Activated CD4-positive, CD25-positive, alpha-beta regulatory T cell treated with anti-CD3 and anti-CD28 coated beads, Interleukin-2, amount 50 U/mL, for 72 hours (primary cell): ENCODE data around the gene PRTN3.

Source experiments
- DNase-seq: peaks from one replicate; pipeline ENCODE4 v3.0.0; 2021

Gene PRTN3, protein sequence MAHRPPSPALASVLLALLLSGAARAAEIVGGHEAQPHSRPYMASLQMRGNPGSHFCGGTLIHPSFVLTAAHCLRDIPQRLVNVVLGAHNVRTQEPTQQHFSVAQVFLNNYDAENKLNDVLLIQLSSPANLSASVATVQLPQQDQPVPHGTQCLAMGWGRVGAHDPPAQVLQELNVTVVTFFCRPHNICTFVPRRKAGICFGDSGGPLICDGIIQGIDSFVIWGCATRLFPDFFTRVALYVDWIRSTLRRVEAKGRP

DNA sequence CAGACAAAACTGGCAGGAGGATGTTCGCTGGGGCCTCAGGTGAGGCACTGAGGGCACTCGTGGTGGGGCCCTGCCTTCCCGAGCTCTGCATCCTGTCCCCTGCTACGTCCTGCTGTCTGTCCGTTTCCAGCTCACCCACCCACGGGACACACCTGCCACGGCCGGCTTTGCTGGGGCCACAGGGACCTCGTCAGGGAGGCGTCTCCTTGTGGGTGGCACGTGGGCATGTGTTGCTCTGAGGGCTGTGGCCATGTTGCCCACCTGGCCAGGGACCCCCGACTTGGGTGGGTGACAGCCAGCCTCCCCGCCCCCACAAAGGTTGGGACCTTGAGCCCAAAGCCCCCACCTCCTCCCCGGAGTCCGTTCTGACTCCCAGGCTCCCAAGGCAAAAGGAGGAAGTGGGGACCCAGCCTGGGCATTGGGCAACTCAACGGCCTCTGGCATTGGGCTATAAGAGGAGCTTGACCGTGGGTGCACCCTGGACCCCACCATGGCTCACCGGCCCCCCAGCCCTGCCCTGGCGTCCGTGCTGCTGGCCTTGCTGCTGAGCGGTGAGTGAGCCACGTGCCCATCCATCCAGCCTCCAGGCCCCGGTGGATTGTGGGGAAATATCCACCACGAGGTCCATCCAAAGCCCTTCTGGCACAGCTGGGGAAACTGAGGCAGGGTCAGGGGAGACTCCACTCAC lies at the start of gene PRTN3:
Gene PRTN3 (plus strand): TSS at position 481 of the 688 bp plus-strand sequence. CDS start 10 bp downstream, at position 491.
- DNase-seq: no peak

DNA sequence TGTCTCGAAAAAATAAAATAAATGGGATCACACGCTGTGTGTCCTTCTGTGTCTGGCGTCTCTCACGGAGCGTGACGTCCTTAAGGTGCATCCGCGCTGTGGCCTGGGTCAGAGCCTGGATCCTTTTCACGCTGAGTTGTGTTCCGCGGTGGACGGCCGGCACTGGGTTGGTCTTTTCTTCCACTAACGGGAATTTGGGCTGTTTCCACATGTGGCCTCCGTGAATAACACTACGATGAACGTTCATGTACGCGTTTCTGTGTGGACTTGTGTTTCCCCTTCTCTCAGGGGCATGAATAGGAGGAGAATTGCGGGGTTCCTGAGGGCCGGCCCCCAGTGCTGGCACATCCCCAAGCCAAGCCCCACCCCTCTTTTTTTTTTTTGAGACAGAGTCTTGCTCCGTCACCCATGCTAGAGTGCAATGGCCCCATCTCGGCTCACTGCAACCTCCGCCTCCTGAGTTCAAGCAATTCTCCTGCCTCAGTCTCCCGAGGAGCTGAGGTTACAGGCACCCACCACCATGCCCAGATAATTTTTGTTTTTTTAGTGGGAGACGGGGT lies 49.7 kb upstream of the PRTN3 start:
- no peak for DNase-seq

DNA sequence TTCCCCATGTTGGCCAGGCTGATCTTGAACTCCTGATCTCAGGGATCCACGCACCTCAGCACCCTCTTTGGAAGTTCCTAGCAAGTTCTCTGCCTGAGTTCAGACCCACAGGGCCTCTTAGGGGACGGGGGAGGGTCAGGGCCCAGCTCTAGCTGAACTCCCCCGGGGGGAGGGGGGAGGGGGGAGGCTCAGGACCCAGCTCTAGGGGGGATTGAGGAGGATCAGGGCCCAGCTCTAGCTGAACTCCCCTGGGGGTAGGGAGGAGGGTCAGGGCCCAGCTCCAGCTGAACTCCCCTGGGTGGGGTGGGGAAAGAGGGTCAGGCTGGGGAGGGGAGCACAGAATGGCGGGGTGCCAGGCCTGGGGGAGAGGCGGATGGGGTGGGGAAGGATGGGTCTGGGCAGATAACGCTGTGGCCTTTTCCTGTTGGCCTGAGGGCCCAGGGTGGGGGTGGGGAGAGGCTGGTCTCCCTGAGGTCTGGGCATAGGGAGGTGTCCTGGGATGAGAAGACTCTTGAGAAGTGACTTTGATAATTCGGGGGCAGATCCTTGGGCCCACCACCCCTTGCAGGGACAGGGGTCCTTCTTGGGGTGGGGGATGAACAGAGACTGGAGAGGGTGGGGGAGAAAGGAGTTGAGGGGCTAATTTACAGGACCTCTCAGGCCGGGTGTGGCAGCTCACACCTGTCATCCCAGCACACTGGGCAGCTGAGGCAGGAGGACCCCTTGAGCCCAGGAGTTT lies 49.1 kb upstream of the PRTN3 start:
- no peak for DNase-seq

DNA sequence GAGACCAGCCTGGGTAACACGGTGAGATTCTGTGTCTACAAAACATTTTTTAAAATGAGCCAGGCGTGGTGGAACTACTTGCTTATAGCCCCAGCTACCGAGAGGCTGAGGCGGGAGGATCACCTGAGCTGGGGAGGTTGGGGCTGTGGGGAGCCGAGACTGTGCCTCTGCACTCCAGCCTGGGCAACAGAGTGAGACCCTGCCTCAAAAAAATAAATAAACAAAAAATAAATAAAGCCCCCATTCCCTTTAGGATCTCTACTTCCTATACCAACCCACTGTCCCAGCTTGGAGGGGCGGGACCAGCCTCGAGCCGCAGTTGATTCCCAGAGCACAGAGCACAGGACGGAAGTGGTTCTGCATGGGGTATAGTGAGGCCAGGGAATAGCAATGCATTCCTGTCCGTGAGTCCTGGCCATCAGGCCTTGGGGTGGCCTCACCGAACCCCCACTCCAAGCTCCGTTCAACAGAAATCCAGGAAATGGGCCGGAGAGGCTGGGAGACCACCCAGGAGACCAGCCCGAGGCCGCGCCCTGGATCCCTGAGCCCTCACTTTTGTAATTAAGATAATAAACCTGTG lies 48.4 kb upstream of the PRTN3 start:
- DNase-seq: no peak

DNA sequence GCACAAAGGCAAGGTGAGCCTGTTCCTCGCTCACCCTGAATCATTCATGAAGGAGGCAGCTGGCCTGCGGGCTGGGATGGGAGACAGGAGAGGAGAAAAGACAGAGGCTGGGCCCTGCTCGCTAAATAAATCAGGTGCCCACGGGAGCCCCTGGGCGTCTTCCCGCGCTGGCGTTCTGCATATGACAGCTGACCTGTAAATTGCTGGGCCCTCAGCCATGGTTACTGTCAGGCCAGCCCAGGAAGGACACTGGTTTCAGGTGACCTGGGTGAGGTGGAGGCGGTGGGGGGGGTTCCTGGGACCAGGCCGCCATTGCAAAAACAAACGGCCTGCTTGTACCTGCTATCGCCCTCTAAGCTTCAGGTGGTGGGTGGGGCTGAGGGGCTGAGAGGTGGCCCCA lies 47.0 kb upstream of the PRTN3 start:
- DNase-seq: no peak

DNA sequence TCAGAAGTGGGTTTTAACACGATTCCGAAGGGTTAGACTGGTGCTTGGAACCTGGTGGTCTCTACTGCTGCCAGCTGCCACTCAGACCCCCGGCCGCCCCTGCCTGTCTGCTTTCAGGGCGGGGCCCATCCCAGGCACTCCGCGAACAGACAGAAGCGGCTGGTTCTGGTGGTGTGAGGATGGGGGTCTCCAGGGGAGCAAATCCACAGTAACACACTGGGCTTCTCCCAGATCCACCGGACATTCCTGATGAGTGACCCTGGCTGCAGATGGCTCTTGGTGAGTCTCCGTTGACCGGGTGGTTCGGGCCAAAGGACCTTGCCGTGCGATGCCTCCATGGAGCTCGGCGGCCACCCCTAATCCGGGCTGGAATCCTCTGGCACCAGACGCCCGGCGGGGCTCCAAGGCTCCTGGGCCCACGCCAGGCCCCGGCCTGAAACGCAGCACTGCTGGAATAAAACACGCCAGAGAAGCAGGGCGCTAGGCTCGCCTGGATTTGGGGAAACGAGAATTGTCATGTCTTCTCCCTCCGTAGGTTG lies 45.7 kb upstream of the PRTN3 start:
- DNase-seq: no peak

DNA sequence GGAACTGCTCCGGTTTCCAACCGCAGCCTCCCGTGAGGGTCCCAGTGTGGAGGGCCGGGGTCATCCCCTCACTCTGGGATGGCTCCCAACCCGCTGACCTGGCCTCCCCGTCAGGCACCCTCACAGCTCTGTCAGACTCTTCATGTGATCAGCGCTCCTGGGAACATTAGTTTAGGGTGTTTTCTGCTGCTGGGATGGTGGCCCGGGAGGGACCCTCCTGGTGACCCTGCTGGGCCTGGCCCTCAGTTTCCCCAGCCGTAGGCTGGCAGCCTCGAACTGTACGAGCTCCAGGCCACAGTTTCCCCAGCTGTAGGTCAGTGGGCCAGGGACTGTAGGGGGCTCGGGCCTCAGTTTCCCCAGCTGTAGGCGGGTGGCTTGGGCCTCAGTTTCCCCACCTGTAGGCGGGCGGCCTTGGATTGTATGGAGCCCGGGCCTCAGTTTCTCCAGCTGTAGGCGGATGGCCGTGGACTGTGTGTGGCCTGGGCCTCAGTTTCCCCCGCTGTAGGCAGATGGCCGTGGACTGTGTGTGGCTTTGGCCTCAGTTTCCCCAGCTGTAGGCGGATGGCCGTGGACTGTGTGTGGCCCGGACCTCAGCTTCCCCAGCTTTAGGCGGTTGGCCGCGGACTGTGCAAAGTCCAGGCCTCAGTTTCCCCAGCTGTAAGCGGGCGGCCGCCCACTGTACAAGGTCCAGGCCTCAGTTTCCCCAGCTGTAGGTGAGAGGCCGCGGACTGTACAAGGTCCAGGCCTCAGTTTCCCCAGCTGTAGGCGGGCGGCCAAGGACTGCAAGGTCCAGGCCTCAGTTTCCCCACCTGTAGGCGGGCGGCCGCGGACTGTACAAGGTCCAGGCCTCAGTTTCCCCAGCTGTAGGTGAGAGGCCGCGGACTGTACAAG lies 44.9 kb upstream of the PRTN3 start:
- no peak for DNase-seq

DNA sequence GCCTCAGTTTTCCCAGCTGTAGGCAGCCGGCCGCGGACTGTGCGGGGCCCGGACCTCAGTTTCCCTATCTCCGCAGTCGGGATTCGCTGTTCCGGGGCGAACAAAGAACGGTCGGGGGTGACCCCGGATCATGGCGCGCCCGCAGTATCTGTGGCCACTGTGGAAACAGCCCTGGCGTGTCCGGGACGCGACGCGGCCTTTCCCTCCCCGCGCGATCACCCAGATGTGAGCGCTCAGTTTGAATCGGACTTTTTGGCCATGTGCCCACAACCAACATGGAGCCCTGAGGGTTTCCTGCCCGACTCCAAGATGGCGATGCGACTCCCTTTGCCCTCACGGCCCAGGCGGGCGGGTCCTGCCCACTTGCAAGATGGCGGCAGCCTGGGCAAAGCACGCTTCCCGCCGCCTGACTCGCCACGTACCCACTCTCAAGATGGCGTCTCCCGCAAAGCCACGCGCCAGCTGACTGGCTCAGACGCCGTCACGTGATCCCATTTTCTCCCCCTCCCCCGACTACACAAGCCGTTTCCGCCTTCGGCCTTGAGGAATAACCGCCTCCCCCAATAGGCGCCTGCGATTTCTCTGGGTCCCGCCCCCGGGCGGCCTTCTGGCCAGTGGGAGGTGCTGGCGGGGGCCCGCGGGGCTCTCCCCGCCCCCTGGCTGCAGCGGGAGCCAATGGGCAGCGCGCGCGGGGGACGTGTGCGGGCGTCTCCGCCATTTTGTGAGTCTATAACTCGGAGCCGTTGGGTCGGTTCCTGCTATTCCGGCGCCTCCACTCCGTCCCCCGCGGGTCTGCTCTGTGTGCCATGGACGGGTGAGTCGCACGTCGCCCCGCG lies 43.9 kb upstream of the PRTN3 start, which contains the start of gene PTBP1:
Gene PTBP1 (plus strand): TSS at position 761 of the 836 bp plus-strand sequence. CDS start 46 bp downstream, at position 807.
- DNase-seq: peak; percentile 98

DNA sequence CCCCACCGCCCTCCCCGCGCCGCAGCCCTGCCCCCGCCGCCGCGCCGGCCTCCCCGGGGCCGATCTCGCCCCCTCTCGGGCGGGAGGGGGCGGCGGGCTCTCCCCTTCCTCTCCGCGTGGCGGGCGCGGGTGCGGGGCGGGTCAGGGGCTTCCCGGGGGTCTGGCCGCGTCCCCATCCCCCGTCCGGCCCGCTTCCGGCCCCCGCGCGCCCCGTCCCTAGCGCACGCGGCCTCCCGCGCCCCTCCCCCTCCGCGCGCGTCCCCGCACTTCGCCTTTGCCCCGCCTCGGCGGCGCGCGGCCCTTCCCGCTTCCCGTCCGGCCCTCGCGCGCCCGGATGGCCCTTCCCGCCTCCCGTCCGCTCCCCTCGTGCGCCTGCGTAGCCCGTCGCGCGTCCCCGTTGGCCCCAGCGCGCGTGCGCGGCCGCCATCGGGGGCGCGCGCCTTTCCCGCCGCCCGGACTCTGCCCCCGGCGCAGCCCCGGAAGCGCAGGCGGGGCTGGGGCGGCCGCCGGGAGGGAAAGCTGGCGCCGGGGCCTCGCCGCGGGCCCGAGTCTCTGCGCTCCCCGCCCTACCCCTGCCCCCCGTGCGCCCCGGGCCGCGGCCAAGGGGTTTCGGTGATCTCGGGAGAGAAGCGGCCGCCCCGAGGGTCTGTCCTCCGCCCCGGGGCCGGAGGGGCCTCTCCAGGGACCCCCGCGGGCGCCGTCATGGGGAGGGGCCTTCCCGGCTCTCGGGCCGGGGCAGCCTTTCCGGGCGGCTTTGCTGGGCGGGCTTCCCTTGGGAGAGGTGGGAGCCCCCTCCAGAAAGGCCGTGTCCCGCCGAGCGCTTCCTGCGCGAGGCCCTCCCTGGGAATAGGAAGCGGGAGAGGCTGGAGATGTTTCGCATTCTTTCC lies 43.0 kb upstream of the PRTN3 start:
- peak; percentile 93 for DNase-seq

DNA sequence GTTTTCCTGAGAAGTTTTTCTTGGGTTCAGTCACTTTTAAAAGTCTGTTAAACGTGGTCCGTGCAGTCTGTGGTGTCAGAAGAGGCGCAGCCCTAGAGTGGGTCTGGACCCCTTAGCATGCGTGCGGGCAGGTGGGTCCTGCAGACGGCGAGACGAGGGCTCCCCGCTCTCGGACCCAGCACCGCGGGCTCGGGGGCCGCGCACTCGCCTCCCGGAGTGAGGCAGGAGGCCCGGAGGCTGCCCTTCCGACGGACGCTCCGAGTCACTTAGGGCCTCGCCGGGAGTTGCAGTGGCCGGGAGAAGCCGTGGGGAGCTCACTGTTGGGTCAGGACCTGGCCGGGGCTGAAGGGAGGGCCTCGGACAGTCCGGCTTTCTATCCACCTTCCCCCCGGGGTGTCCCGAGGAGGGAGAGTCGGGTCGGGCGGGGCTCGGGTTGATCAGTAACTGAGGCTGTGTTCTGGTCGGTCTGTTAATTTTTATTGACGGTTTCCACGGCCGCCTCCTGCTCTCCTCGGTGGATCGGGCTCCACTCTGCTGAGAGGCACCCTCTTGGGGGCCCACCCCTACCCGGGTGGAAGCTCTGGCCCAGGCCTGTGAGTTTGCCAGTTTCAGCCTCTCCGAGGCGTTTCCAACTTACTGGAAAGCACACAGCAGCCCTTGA lies 42.3 kb upstream of the PRTN3 start:
- no peak for DNase-seq

DNA sequence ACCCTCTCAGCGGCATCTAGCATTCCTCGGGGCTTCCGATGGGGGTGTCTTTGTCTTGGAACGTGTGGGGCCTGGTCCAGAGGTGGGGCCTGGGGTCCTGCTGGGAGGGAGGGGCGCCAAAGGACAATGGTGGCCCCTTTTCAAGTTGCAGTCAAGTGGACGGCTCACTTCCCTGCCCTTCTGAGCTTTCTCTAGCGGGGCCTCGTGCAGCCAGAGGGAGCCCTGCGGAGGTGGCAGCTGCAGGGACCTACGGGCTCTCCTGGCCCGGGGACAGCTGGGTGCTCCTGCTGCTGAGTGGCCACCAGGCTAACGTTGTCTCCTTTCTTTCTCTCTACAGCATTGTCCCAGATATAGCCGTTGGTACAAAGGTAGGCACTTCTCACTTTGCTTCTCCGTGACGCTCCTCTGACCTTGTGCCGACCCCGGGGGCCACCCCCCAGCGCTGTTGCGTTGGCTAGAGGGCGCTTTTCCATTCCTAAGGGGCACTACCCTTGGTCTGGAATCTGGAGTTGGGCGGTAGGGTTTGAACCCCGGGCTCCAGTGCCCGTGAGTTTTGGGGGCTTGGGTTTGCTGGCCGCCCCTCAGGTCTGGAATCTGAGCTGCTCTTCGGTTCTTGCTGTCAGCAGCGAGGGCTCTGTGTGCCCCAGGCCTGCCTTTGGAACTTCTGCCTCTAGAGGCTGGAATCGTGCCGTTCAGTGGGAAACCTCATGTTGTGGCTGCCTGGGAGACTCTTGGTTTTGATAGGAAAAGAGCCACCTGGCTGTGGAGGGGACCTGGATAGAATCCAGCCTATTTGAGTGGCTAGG lies 41.5 kb upstream of the PRTN3 start:
- DNase-seq: no peak

DNA sequence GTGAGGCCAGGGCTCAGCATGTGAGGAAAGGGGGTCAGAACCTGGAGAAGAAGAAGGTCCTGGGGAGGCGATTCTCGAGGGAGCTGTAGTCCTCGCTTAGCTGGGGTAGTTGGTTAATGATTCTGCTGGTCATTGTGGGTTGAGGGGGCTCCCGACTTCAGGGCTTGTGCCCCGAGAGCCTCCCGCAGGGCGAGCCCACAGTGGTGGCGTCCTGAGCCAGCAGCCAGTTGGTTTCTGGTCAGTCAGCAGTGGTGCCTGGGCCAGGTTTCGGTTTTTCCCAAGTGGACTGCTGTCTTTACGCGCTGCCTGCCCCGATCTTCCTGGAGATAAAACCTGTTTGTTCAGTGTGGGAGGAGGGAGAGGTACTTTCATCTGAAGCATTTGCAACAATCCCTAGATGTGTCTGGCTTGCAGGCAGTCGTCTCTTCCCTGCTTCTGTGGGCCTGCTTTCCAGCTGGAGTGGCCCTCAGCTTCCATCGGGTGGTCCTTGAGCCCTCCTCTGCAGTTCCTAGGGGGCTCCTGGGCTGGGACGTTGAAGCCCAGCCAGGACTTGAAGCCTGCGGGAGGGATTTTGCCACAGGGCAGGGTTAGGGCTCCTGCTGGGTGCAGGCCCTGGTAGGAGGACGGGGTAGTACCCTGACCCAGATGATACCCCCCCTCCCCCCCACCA lies 40.3 kb upstream of the PRTN3 start:
- DNase-seq: no peak

DNA sequence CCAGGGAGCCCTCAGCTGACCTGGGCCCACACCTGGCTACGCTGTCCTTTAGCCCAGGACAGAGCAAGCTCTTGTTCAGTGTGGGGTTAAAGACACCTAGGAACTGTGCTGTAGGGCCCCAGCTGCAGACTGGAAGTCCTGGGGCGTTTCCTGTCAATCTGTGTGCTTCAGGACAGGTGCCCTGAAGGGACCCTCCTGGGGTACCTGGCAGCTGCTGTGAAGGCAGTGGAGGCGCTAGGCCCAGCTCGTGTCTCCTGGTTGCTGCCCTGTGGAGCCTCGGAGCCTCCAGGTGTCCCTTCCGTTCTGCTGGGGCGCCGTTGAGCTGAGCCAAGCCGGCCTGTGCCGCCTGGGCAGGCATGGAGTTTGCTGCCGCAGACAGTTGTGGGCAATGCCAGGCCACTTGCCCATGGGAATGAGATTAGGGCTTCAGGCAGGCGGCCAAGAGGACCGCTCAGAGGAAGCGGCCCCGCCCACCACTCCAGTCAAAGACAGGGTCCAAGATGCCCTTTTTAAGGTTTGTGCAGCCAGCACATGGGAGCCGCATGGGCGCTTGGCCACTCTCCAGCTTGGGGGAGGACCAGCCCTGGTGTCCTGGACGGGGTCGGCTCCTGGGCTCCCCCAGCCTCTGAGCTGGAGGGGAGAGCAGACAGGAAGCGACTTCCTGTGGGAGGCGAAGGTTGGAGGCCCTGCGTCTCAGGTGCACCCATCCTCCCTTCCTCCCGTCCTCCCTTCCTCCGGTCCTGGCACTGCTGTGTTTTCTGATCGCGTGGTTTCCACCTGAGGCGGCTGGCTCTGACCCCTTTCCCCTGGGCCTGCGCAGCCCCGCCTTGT lies 39.6 kb upstream of the PRTN3 start:
- DNase-seq: no peak

DNA sequence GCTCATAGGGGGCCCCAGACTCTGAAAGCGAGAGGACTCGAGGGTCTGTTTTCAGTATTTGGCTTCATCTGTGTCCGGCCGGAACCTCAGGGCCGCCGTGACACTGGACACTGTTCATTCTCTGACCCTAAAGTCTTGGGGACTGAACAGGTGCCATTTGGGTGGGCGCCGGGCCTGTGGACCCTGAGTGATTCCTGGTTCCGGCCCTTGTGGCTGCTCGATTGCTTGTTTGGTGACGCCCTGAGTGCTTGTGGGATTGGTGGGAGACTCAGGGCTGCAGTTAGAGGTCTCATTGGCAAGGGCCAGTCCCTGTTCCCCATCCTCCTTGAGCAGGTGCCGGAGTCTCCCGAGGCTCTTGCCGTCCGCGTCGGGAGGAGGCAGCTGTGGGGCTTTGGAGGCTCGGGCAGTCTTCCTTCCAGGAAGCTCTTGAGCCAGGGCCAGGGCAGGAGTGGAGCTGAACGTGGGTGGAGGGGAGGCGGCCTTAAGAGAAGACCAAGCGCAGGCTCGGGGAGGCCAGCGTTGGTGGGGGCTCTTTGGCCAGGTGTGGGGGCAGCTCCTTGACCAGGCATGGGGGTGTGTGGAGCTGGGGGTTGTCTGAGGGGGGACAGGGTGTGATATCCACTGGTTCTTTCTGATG lies 38.8 kb upstream of the PRTN3 start:
- DNase-seq: no peak

DNA sequence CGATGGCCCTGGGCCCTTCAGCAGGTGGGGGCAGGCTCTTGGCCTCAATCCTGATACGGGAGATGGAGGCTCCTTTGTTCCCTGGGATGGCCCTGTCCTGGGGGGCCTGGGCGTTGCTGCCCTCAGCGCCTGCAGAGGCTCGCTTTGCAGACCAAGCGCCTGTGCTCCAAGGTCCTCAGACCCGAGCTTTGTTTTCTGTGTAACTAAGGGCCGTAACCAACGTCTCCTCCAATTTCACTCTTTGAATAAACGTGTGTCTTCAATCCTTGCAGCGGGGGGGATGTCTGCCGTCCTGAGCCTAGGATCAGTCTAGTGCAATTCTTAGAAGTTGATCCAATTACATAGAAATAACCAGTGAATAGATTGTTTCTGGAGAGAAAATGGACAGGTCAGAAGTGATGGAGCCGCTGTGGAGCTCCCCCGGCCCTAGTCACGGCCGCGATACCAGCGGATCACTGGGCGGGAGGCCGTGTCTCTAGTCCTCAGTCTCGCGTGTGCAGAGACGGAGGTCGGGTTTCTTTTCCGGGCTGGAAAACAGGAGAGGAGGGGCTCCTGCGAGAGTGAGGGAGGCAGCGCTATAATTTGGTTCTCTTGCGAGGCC lies 38.2 kb upstream of the PRTN3 start:
- DNase-seq: no peak

DNA sequence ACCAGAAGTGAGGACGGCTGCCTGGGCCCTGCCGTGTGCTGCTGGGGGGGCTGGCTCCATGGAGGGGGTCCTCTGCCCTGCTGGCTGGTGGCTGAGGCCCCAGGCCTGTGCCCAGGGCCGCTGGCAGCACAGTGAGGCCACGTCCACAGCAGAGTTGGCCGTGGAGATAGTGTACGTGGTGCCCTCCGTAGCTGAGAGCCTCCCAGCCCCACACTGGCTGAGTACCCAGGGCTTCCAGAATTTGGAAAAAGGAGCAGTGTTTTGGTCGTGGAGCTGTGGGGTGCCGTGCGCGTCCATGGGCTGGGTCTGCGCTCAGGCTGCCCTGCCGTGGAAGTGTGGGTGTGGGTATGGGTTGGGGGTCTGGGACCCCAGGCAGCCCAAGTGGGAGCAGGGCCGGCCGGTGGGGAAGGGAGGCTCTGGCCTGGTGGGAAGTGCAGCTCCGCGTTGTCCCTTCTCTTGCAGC lies 37.7 kb upstream of the PRTN3 start:
- DNase-seq: no peak
